A549 (cell line): Measurements from ENCODE around the gene CEACAM4. TPM values are rescaled to one million over a fixed set of nuclear protein-coding genes. Genes with fewer than 3 reads are reported as not detected.
"Not testable (repeated sequence)": the region's sequence is repeated elsewhere in the genome, so short reads cannot be mapped to it uniquely, and the experiment has no call there.

Experiments used
- ATAC-seq, 2 experiments: fragments of 200-7000 bp in 1 of 2; fragments of >200 bp in 1 of 2; cut with Nextera tagmentation in 1 of 2; cut with Tn5 transposase in 1 of 2; 3 replicates each; pipeline versions ENCODE4 v1.8.0 to v1.9.1; 2018 to 2020; ENCODE audit warnings: mild to moderate bottlenecking in 1 of 2, moderate library complexity in 1 of 2
- CTCF ChIA-PET: fragments of 300-600 bp; sonication (Branson Sonifier 250); formaldehyde crosslinking; extraction: SDS; loops from one replicate; lab custom pipeline; 2021; ENCODE audit warnings: antibody characterized with exemption, inconsistent platforms; lab: Yijun Ruan, JAX
- POLR2A ChIA-PET: fragments of 350-600 bp; formaldehyde crosslinking; extraction: SDS; loops from one replicate; lab custom pipeline; 2021; ENCODE audit warnings: antibody characterized with exemption, inconsistent platforms; lab: Yijun Ruan, JAX
- DNase-seq, 2 experiments: peaks; one replicate each; pipeline versions ENCODE4 v3.0.0 to v3.0.0-alpha.2; 2011 to 2016; ENCODE audit warnings: low read depth in 1 of 2, low spot score in 1 of 2
- FAIRE-seq: peaks from 2 replicates; lab custom pipeline; 2011; peaks lifted over from hg19 to GRCh38; lab: Jason Lieb, UNC
- H3K27ac ChIP-seq, 2 experiments: fragments of >200 bp; sonication (Bioruptor Twin); formaldehyde crosslinking; 3 replicates each; pipeline ENCODE4 v1.5.1; 2016 to 2017
- H3K4me1 ChIP-seq: fragments of >200 bp; sonication (Bioruptor Twin); formaldehyde crosslinking; 3 replicates; pipeline ENCODE4 v1.6.1; 2016
- H3K4me2 ChIP-seq: fragments of >200 bp; sonication (Bioruptor Twin); formaldehyde crosslinking; 3 replicates; pipeline ENCODE4 v1.6.1; 2016
- H3K4me3 ChIP-seq: fragments of >200 bp; sonication (Bioruptor Twin); formaldehyde crosslinking; 3 replicates; pipeline ENCODE4 v1.5.1; 2016
- H3K9me3 ChIP-seq: fragments of >200 bp; sonication (Bioruptor Twin); formaldehyde crosslinking; 3 replicates; pipeline ENCODE4 v1.6.1; 2016
- BHLHE40 ChIP-seq: IDR thresholded peaks from 2 replicates; pipeline ENCODE4 v1.6.1; 2012; ENCODE audit warnings: low read depth, low read length, inconsistent platforms
- CBX2 ChIP-seq: fragments of 200-600 bp; sonication (generic); IDR thresholded peaks from 2 replicates; pipeline ENCODE4 v1.6.1; 2016; ENCODE audit warnings: low read depth, mild to moderate bottlenecking, borderline replicate concordance
- CEBPB ChIP-seq, 2 experiments: fragments of >200 bp in 1 of 2; sonication (Bioruptor Twin) in 1 of 2; formaldehyde crosslinking in 1 of 2; IDR thresholded peaks; 2 replicates each; pipeline ENCODE4 v1.6.1; 2012 to 2016
- CHD4 ChIP-seq: fragments of 200-600 bp; sonication (generic); IDR thresholded peaks from 2 replicates; pipeline ENCODE4 v1.6.1; 2016; ENCODE audit warnings: antibody characterized with exemption, mild to moderate bottlenecking, borderline replicate concordance
- ELK1 ChIP-seq: fragments of 150-350 bp; IDR thresholded peaks from 2 replicates; pipeline ENCODE4 v1.6.1; 2014; ENCODE audit warnings: low read depth, mild to moderate bottlenecking, low read length
- EP300 ChIP-seq, 2 experiments: fragments of >200 bp; sonication (Bioruptor Twin); formaldehyde crosslinking; IDR thresholded peaks; 2 replicates in 1 of 2; 3 replicates in 1 of 2; pipeline ENCODE4 v1.6.1; 2016 to 2017
- FOSL2 ChIP-seq, 2 experiments: fragments of 450-650 bp in 1 of 2; fragments of >200 bp in 1 of 2; sonication (Bioruptor Twin) in 1 of 2; formaldehyde crosslinking; IDR thresholded peaks; 2 replicates each; pipeline versions ENCODE4 v1.5.0 to v1.6.1; 2016 to 2020; ENCODE audit warnings: mild to moderate bottlenecking in 1 of 2, moderate library complexity in 1 of 2
- FOXS1 ChIP-seq: fragments of 250-450 bp; sonication (Bioruptor Pico); IDR thresholded peaks from 2 replicates; pipeline ENCODE4 v1.5.0; 2020; ENCODE audit warnings: mild to moderate bottlenecking, moderate library complexity
- GATA3 ChIP-seq: IDR thresholded peaks from 2 replicates; pipeline ENCODE4 v1.6.1; 2012; ENCODE audit warnings: borderline replicate concordance
- HMGXB4 ChIP-seq: fragments of 250-450 bp; sonication (Bioruptor Pico); IDR thresholded peaks from 2 replicates; pipeline ENCODE4 v1.5.0; 2021; ENCODE audit warnings: mild to moderate bottlenecking, moderate library complexity, borderline replicate concordance
- HOXB13 ChIP-seq: fragments of 250-450 bp; sonication (Bioruptor Pico); IDR thresholded peaks from 2 replicates; pipeline ENCODE4 v1.5.0; 2020; ENCODE audit warnings: low read depth, mild to moderate bottlenecking, moderate library complexity
- JUNB ChIP-seq: fragments of >200 bp; sonication (Bioruptor Twin); formaldehyde crosslinking; IDR thresholded peaks from 2 replicates; pipeline ENCODE4 v1.6.1; 2016
- MAFK ChIP-seq: fragments of 450-650 bp; IDR thresholded peaks from 2 replicates; pipeline ENCODE4 v1.6.1; 2014; ENCODE audit not compliant: partially characterized antibody
- MAX ChIP-seq: IDR thresholded peaks from 2 replicates; pipeline ENCODE4 v1.6.1; 2012
- NFE2L2 ChIP-seq: fragments of 150-350 bp; conservative IDR thresholded peaks from 2 replicates; pipeline ENCODE4 v1.6.1; 2014; ENCODE audit warnings: low read length
- NPAS2 ChIP-seq: fragments of 250-450 bp; sonication (Bioruptor Pico); IDR thresholded peaks from 2 replicates; pipeline ENCODE4 v1.8.0; 2022; ENCODE audit warnings: mild to moderate bottlenecking, moderate library complexity, borderline replicate concordance
- NR3C1 ChIP-seq: fragments of >200 bp; sonication (Bioruptor Twin); formaldehyde crosslinking; IDR thresholded peaks from 3 replicates; pipeline ENCODE4 v1.6.1; 2017
- RAD21 ChIP-seq, 2 experiments: fragments of >200 bp in 1 of 2; sonication (Bioruptor Twin) in 1 of 2; formaldehyde crosslinking in 1 of 2; IDR thresholded peaks in 1 of 2; conservative IDR thresholded peaks in 1 of 2; 2 replicates in 1 of 2; 3 replicates in 1 of 2; pipeline ENCODE4 v1.6.1; 2012 to 2018; ENCODE audit warnings: inconsistent platforms in 1 of 2
- RARB ChIP-seq: fragments of 250-450 bp; sonication (Bioruptor Pico); IDR thresholded peaks from 2 replicates; pipeline ENCODE4 v1.8.0; 2021; ENCODE audit warnings: mild to moderate bottlenecking, moderate library complexity
- RCOR1 ChIP-seq: fragments of 150-350 bp; IDR thresholded peaks from 2 replicates; pipeline ENCODE4 v1.6.1; 2014; ENCODE audit warnings: antibody characterized with exemption, low read length, low read depth
- ZFP36 ChIP-seq: fragments of 450-650 bp; IDR thresholded peaks from 2 replicates; pipeline ENCODE4 v1.6.1; 2014; ENCODE audit warnings: borderline replicate concordance; ENCODE audit not compliant: partially characterized antibody
- ZNF302 ChIP-seq: fragments of 250-450 bp; sonication (Bioruptor Pico); IDR thresholded peaks from 2 replicates; pipeline ENCODE4 v1.9.0; 2021; ENCODE audit warnings: inconsistent platforms, mild to moderate bottlenecking, moderate library complexity
- WGBS: methylation state at CpG from one replicate; pipeline ENCODE4 v1.1.6; 2017; ENCODE audit errors: missing lambda C conversion rate; 5-methylcytosine and 5-hydroxymethylcytosine counted together
- polyA plus RNA-seq, 4 experiments: library from polyadenylated mRNA; depleted of rRNA in 3 of 4; stranded (reverse); fragments of >200 nt; fragmentation: RNase III in 1 of 4; extraction: RNeasy Plus Mini Kit Qiagen cat#74134 plus additional on column Dnase treatment in 1 of 4; gene quantifications; 2 replicates in 3 of 4; 3 replicates in 1 of 4; pipeline ENCODE4 v1.2.3, GENCODE V29; 2011 to 2017
- TF ChIP-seq, protein P1 (sequence below): fragments of 450-650 bp; IDR thresholded peaks from 2 replicates; pipeline ENCODE4 v1.6.1; 2014; ENCODE audit warnings: antibody characterized with exemption

Gene CEACAM4
- polyA plus RNA-seq, 2 of the 4 experiments (the other 2 are of a cell fraction) = not detected

- CTCF ChIA-PET = interaction anchor here (2.6 to 46.4 kb wide), 4 partner anchors 5 to 131 kb away, joined by 10 to 1358 read pairs (median 1153); partner anchors contain the start of gene CEACAM21
- ATAC-seq, DNase-seq, H3K4me2 ChIP-seq, FAIRE-seq, H3K4me3 ChIP-seq, H3K27ac ChIP-seq, POLR2A ChIA-PET, H3K4me1 ChIP-seq: not testable (repeated sequence)
- H3K9me3 ChIP-seq = peaks cover 37% of the 10 kb centered on the region
- peak; percentile 98 for TF ChIP-seq ZFP36
- WGBS = 14% methylated on average over 1 of the region's 1 CpG
Measured at GRCh38 chr19:41582577-41583182, 44.2 kb downstream of the CEACAM4 start.

DNA sequence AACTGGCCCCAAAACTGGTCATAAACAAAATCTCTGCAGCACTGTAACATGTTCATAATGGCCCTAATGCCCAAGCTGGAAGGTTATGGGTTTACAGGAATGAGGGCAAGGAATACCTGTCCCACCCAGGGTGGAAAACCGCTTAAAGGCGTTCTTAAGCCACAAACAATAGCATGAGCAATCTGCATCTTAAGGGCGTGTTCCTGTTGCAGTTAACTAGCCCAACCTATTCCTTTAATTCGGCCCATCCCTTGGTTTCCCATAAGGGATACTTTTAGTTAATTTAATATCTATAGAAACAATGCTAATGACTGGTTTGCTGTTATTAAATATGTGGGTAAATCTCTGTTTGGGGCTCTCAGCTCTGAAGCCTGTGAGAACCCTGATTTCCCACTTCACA, 45.8 kb downstream of the CEACAM4 start:
- H3K4me2 ChIP-seq, FAIRE-seq, DNase-seq, ATAC-seq, POLR2A ChIA-PET, H3K4me1 ChIP-seq, H3K4me3 ChIP-seq, H3K27ac ChIP-seq: not testable (repeated sequence)
- H3K9me3 ChIP-seq = peaks cover 37% of the 10 kb centered on the region
- WGBS = under 1% methylated on average over 4 of the region's 4 CpGs
- CTCF ChIA-PET = interaction anchor here (1.2 to 46.4 kb wide), 6 partner anchors 7 to 130 kb away, joined by 4 to 1358 read pairs (median 582); partner anchors contain the start of gene CEACAM21

DNA sequence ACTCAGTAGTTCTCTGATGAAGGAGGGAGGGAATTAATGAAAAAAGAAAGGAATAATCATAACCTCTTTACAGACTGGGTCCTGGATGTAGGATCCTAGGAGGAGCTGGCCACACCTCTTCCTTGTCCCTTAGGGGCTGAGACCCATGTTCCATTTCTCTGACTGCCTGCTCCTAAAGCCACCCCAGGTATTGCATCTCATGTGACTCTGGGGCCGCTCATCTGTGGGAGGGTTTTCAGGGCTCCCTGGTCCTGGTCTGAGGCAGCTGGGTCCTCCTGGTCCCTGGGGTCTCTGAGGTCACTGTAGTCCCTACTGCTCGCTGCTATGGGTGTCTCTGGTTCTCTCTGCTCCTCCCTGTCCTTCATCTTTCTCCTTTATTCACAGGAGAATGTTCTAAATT, 48.0 kb downstream of the CEACAM4 start:
- WGBS = 4% methylated on average over 2 of the region's 2 CpGs
- TF ChIP-seq RAD21 (conservative IDR thresholded peaks at IDR 0.05 in 1 of 2, IDR thresholded peaks at IDR 0.05 in 1 of 2) = no peak
- no peak for TF ChIP-seq CEBPB (IDR thresholded peaks at IDR 0.05)
- no peak for TF ChIP-seq MAX
- TF ChIP-seq CBX2 = no peak
- no peak for TF ChIP-seq HOXB13 (CRISPR knock-in tag)
- TF ChIP-seq NPAS2 (CRISPR knock-in tag) = no peak
- TF ChIP-seq JUNB = no peak

GRCh38 chr19:41577833-41578232, 49.0 kb downstream of the CEACAM4 start:
- WGBS = 20% methylated on average over 2 of the region's 2 CpGs
- ChIA-PET POLR2A (no interaction called here), CTCF (interaction anchor here (0.5 to 46.4 kb wide), 12 partner anchors 5 to 259 kb away, joined by 3 to 1358 read pairs (median 4); partner anchors contain the start of gene CEACAM21)
- peaks cover 26% of the 10 kb centered on the region for H3K9me3 ChIP-seq
- H3K4me2 ChIP-seq = no peak overlapping the region
- ATAC-seq = peak in 1 of 2 experiments; percentile 32; a peak in 3 of 6 replicates
- no peak for DNase-seq
- H3K4me3 ChIP-seq = no peak overlapping the region
- TF ChIP-seq ELK1 = no peak
- no peak for TF ChIP-seq FOSL2 (IDR thresholded peaks at IDR 0.05)
- TF ChIP-seq FOSL2 (CRISPR knock-in tag; IDR thresholded peaks at IDR 0.05) = no peak
- TF ChIP-seq CBX2 = no peak
- TF ChIP-seq CHD4 = no peak
- TF ChIP-seq EP300 (IDR thresholded peaks at IDR 0.05) = no peak
- no peak for TF ChIP-seq RCOR1
- no peak for TF ChIP-seq BHLHE40
- TF ChIP-seq NR3C1 = no peak
- TF ChIP-seq ZNF302 (CRISPR knock-in tag) = no peak
- TF ChIP-seq, protein P1, sequence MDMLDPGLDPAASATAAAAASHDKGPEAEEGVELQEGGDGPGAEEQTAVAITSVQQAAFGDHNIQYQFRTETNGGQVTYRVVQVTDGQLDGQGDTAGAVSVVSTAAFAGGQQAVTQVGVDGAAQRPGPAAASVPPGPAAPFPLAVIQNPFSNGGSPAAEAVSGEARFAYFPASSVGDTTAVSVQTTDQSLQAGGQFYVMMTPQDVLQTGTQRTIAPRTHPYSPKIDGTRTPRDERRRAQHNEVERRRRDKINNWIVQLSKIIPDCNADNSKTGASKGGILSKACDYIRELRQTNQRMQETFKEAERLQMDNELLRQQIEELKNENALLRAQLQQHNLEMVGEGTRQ = no peak
- no peak for TF ChIP-seq GATA3
- TF ChIP-seq FOXS1 (CRISPR knock-in tag) = no peak
- TF ChIP-seq MAFK = no peak
- TF ChIP-seq NFE2L2 = no peak
- no peak for TF ChIP-seq HMGXB4
- TF ChIP-seq RARB = no peak
- no peak for TF ChIP-seq HOXB13 (CRISPR knock-in tag)
- no peak for FAIRE-seq
- H3K4me1 ChIP-seq = no peaks in the 10 kb centered on the region
- H3K27ac ChIP-seq = no peak overlapping the region

More for the DNA sequence above, 48.0 kb downstream of the CEACAM4 start:
- H3K4me2 ChIP-seq = no peak overlapping the region
- no peaks in the 10 kb centered on the region for H3K4me1 ChIP-seq
- H3K27ac ChIP-seq = no peak overlapping the region
- FAIRE-seq = no peak
- H3K9me3 ChIP-seq = peaks cover 37% of the 10 kb centered on the region
- ATAC-seq = no peak
- CTCF ChIA-PET = interaction anchor here (1.0 to 46.4 kb wide), 9 partner anchors 6 to 226 kb away, joined by 3 to 1358 read pairs (median 5); partner anchors contain the start of genes CEACAM21 and DMAC2
- DNase-seq = no peak
- no peak overlapping the region for H3K4me3 ChIP-seq
- POLR2A ChIA-PET = no interaction called here
